ENCODE results near the gene RPL18A.

Gene RPL18A

DNA sequence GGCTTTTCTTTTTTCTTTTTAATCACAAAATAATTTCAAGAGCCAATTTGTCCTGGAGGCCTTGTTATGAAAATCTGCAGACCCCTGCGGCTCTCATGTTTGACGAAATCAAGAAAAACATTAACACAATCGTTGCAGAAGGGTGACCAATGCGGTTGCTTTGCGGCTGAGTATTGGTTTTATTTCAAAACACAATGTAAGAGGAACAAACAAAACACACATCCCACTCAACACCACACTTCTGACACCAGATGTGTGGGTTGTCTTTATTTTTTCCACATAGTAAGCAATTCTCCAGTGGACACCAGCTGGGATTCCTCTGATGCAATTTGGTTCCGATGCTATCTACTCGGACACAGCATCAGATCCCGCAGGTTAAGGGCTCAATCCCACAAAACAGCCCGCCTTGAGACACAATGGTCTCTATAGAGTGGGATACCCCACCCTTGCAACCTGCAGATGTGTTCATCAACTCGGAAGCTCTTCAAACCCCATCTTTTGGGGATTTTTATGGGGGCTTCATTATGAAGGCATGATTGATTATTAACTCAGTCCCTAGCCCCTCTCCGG is 51.2 kb downstream of the RPL18A start:
- no peak for DNase-seq
